Measurements from ENCODE around the gene NBEAL2.

The NBEAL2 gene

GRCh38 chr3:46966811-46967210 lies 12.7 kb upstream of the NBEAL2 start:
- TF ChIP-seq FOXK2 (IDR thresholded peaks at IDR 0.05) (no peak), FOXM1 (IDR thresholded peaks at IDR 0.05; ENCODE audit: borderline replicate concordance) (no peak), PKNOX1 (IDR thresholded peaks at IDR 0.05) (no peak), SP1 (IDR thresholded peaks at IDR 0.05) (no peak)
- POLR2A ChIA-PET = interaction anchor here (1.2 kb wide), 1 partner anchor 10 kb away, joined by 4 read pairs; the partner anchor contains the start of gene CCDC12
- no peak for DNase-seq (ENCODE audit: extremely low spot score)
- CTCF ChIA-PET = no interaction called here

GRCh38 chr3:46968783-46969428 lies 10.6 kb upstream of the NBEAL2 start:
- DNase-seq (ENCODE audit: extremely low spot score) = no peak
- TF ChIP-seq LEF1 (IDR thresholded peaks at IDR 0.05; ENCODE audit: borderline replicate concordance) = no peak
- ChIA-PET CTCF (no interaction called here), POLR2A (no interaction called here)

- POLR2A ChIA-PET = no interaction called here
- CTCF ChIA-PET = interaction anchor here (0.5 kb wide), 1 partner anchor 14 kb away, joined by 3 read pairs; no protein-coding TSS in a partner anchor
- no peak for TF ChIP-seq L3MBTL2 (conservative IDR thresholded peaks at IDR 0.05)
- no peak for TF ChIP-seq BHLHE40 (IDR thresholded peaks at IDR 0.05; ENCODE audit: borderline replicate concordance)
- TF ChIP-seq TARDBP (IDR thresholded peaks at IDR 0.05) = no peak
- no peak for TF ChIP-seq PKNOX1 (IDR thresholded peaks at IDR 0.05)
- TF ChIP-seq FOXA1 (IDR thresholded peaks at IDR 0.05) = no peak
- no peak for TF ChIP-seq FOXK2 (IDR thresholded peaks at IDR 0.05)
- TF ChIP-seq CTBP1 (IDR thresholded peaks at IDR 0.05; ENCODE audit: borderline replicate concordance) = no peak
- no peak for TF ChIP-seq NFRKB (IDR thresholded peaks at IDR 0.05)
- no peak for TF ChIP-seq ZNF384 (IDR thresholded peaks at IDR 0.05)
- TF ChIP-seq HDGF (IDR thresholded peaks at IDR 0.05; ENCODE audit: borderline replicate concordance) = no peak
- no peak for TF ChIP-seq FOXM1 (IDR thresholded peaks at IDR 0.05; ENCODE audit: borderline replicate concordance)
- no peak for TF ChIP-seq ARNT (IDR thresholded peaks at IDR 0.05)
- TF ChIP-seq LEF1 (IDR thresholded peaks at IDR 0.05; ENCODE audit: borderline replicate concordance) = no peak
- no peak for DNase-seq (ENCODE audit: extremely low spot score)
Observed at GRCh38 chr3:46970391-46971091, 8.9 kb upstream of the NBEAL2 start.

- DNase-seq (ENCODE audit: extremely low spot score) = no peak
Observed at GRCh38 chr3:46971151-46971550, 8.3 kb upstream of the NBEAL2 start.

GRCh38 chr3:46971742-46972141 lies 7.7 kb upstream of the NBEAL2 start:
- DNase-seq (ENCODE audit: extremely low spot score) = no peak
- TF ChIP-seq SUZ12 (IDR thresholded peaks at IDR 0.05) = no peak
- TF ChIP-seq ARNT (IDR thresholded peaks at IDR 0.05) = no peak
- no peak for TF ChIP-seq SP1 (IDR thresholded peaks at IDR 0.05)
- no peak for TF ChIP-seq NFRKB (IDR thresholded peaks at IDR 0.05)
- no peak for TF ChIP-seq BHLHE40 (IDR thresholded peaks at IDR 0.05; ENCODE audit: borderline replicate concordance)
- no peak for TF ChIP-seq HDGF (IDR thresholded peaks at IDR 0.05; ENCODE audit: borderline replicate concordance)
- TF ChIP-seq ZNF384 (IDR thresholded peaks at IDR 0.05) = no peak
- TF ChIP-seq FOXM1 (IDR thresholded peaks at IDR 0.05; ENCODE audit: borderline replicate concordance) = no peak
- TF ChIP-seq TARDBP (IDR thresholded peaks at IDR 0.05) = no peak
- no peak for TF ChIP-seq FOXA1 (IDR thresholded peaks at IDR 0.05)
- TF ChIP-seq ELF4 (IDR thresholded peaks at IDR 0.05) = no peak
- no peak for TF ChIP-seq CTBP1 (IDR thresholded peaks at IDR 0.05; ENCODE audit: borderline replicate concordance)
- no peak for TF ChIP-seq LEF1 (IDR thresholded peaks at IDR 0.05; ENCODE audit: borderline replicate concordance)
- no peak for TF ChIP-seq L3MBTL2 (conservative IDR thresholded peaks at IDR 0.05)
- no peak for TF ChIP-seq PKNOX1 (IDR thresholded peaks at IDR 0.05)
- CTCF ChIA-PET = no interaction called here
- POLR2A ChIA-PET = no interaction called here

More at GRCh38 chr3:46971151-46971550, 8.3 kb upstream of the NBEAL2 start:
- TF ChIP-seq ZNF384 (IDR thresholded peaks at IDR 0.05) = no peak
- TF ChIP-seq FOXK2 (IDR thresholded peaks at IDR 0.05) = no peak
- TF ChIP-seq ARNT (IDR thresholded peaks at IDR 0.05) = no peak
- POLR2A ChIA-PET = no interaction called here
- CTCF ChIA-PET = interaction anchor here (0.5 kb wide), 1 partner anchor 15 kb away, joined by 3 read pairs; no protein-coding TSS in a partner anchor

- ChIA-PET CTCF (interaction anchor here (0.7 kb wide), 1 partner anchor 53 kb away, joined by 3 read pairs; no protein-coding TSS in a partner anchor), POLR2A (no interaction called here)
Observed at GRCh38 chr3:46972396-46972795, 7.1 kb upstream of the NBEAL2 start.

More at GRCh38 chr3:46972396-46972795, 7.1 kb upstream of the NBEAL2 start:
- DNase-seq (ENCODE audit: extremely low spot score) = no peak
- TF ChIP-seq CTBP1 (IDR thresholded peaks at IDR 0.05; ENCODE audit: borderline replicate concordance) (no peak), FOXM1 (IDR thresholded peaks at IDR 0.05; ENCODE audit: borderline replicate concordance) (no peak), TARDBP (IDR thresholded peaks at IDR 0.05) (no peak), ZNF384 (IDR thresholded peaks at IDR 0.05) (no peak), NFRKB (IDR thresholded peaks at IDR 0.05) (no peak), HDGF (IDR thresholded peaks at IDR 0.05; ENCODE audit: borderline replicate concordance) (no peak), FOXK2 (IDR thresholded peaks at IDR 0.05) (no peak), LEF1 (IDR thresholded peaks at IDR 0.05; ENCODE audit: borderline replicate concordance) (no peak)

Data from HEK293T (cell line).